ELF-1 (cell line): Measurements from ENCODE around the gene DDX54.
"Not testable (repeated sequence)": the region's sequence is repeated elsewhere in the genome, so short reads cannot be mapped to it uniquely, and the experiment has no call there.

ENCODE experiments used
- DNase-seq: peaks from one replicate; pipeline ENCODE4 v3.0.0-alpha.2; 2016; ENCODE audit warnings: low read depth, low spot score

DDX54 gene

GRCh38 chr12:113120670-113121370, 64.5 kb downstream of the DDX54 start:
- no peak for DNase-seq

DNA sequence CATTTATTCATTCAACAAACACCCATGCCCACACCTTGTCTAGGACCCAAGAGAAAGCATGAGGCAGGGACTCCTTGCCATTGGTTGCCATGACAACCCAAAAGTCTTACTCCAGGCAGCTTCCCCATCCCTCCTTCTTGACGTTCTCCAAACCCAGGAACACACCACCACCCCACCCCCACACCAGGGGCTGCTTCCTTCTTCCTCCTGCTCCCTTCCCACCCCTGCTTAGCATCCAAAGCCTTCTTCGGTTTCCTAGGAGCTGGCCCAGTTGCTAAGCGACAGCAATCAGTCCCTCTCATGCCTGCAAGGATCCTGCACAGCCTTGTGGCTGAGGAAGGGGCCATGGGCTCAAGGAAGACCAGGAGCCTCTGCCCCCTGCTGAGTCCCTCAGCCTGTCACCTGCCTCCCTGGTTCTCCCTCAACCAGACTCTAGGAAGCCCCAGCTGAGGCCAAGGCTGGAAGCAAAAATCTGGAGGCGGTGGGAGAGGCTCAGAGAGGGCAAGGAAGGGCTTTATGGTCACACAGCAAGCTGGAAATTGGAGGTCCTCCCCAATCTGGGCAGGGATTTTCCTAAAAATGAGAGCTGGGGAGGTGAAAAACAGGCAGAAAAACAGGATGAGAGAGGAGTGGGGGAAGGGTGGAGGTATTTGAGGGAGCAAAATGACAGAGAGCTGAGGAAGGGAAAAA, 65.2 kb downstream of the DDX54 start:
- no peak for DNase-seq

- no peak for DNase-seq
Observed at GRCh38 chr12:113118142-113118541, 67.1 kb downstream of the DDX54 start.

GRCh38 chr12:113117684-113118083, 67.6 kb downstream of the DDX54 start:
- DNase-seq: not testable (repeated sequence)

DNA sequence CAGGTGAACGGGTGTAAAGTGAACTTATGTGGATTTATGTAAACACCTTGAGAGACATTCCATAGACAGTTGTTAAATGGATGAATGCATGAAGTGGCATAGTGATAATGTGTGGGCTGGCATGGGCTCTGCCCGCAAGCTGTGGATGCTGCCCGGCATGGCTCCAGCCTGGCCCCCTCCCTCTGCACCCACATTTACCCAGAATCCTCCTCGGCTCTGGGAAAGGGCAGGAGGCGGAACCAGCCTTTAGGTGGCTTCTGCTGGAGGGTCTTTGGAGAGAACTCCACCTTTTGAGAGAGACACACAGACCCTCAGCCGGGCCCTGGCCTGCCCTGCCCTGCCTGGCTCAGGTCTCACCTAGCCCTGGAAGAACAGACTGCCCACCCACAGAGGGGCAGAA, 68.4 kb downstream of the DDX54 start:
- no peak for DNase-seq

GRCh38 chr12:113115455-113116126, 69.7 kb downstream of the DDX54 start:
- no peak for DNase-seq

DNA sequence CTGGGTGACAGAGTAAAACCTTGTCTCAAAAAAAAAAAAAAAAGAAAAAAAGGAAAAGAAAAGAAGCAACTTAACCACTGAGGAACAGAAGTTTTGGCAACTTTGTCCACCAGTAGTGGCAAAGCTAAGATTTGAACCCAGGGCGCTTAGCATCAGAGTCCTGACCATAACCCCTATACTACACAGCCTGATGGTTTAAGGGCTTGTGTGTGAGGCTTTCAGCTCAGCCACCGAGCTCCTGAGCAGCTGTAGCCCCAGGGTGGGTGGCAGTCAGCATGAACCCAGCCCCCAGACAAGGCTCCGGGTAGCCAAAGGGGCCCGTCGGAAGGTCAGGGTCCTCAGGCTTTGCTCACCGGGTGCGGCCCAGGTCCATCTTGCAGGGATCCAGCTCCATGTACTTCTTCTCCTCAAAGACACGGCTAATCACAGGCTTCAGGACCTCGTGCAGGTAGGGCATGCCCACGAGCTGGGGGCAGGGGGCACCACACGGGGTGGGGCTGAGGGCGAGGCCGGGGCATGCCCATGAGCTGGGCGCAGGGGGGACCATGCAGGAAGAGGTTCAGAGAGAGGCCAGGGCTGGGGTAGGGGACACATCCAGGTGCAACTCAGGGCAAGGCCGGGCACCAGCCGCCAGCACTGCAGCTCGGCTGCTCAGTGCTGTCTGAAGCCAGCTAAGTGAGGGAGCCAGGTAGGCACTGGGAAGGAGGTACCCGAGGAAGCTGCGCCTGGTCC, 70.7 kb downstream of the DDX54 start:
- no peak for DNase-seq

GRCh38 chr12:113113397-113113796, 71.9 kb downstream of the DDX54 start:
- no peak for DNase-seq

DNA sequence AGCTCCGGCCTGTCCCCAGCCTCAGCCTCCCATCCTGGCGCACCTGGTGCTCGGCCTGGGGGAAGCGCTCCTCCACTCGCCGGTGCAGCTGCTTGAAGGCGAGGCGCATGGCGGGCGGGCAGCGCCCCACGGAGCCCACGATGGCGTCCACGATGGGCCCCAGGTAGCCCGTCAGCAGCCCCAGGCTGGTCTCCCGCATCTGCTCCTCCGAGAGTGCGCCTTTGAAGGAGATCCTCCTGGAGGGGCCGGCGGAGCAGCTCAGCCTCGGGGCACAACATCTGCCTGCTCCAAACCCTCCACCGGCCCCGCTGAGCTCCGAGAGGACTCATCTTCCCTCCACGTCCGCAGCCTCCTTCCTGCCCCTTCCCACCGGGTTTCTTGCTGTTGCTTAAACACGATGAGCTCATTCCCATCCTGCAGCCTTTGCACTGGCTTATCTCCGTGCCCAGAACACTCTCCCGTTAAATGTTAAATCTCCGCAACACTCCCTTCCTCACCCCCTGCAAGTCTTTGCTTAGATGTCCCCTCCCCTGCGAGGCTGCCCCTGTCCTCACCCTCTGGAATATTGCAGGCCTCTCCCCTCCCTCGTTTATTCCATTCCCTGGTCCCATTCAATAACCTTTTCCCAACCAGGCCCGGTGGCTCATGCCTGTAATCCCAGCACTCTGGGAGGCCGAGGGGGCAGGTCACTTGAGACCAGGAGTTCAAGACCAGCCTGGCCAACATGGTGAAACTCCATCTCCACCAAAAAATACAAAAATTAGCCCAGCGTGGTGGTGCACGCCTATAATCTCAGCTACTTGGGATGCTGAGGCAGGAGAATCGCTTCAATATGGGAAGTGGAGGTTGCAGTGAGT, 73.0 kb downstream of the DDX54 start:
- DNase-seq: peak; percentile 59

GRCh38 chr12:113111247-113111646, 74.0 kb downstream of the DDX54 start:
- DNase-seq: no peak

- DNase-seq: no peak
Observed at GRCh38 chr12:113109872-113110599, 75.2 kb downstream of the DDX54 start.

GRCh38 chr12:113109360-113109759, 75.9 kb downstream of the DDX54 start:
- DNase-seq: no peak

DNA sequence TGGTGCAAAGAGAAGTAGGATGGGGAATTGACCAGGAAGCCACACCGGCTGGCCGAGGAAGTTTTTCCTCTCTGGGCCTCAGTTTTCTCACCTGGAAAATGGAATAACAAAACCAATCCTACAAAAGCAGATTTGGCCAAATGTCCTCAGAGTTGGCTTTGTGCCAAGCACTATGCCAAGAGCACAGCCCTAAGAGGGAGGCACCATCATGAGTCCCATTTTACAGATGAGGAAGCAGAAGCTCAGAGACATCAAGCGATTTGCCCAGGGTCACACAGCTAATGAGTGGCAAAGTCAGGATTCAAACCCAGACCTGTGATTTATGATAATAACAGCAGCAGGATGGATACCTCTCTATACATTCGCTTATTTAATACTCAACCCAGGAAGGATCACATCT, 77.0 kb downstream of the DDX54 start:
- DNase-seq: no peak
